Dermis blood vessel endothelial cell (primary cell): ENCODE results near the gene CD200R1. TPM values are rescaled to one million over a fixed set of nuclear protein-coding genes. Genes with fewer than 3 reads are reported as not detected.

Source experiments
- DNase-seq: peaks from one replicate; pipeline ENCODE4 v3.0.0; 2010
- total RNA-seq: library from RNA; depleted of rRNA; stranded (reverse); fragments of >200 nt; gene quantifications from 2 replicates; pipeline ENCODE4 v1.2.3, GENCODE V29; 2014

Gene CD200R1
- total RNA-seq: not detected in 2 replicates

GRCh38 chr3:112974894-112975293 is at the start of gene CD200R1:
TSS of gene CD200R1 (minus strand) at chr3:112975103. CDS start at chr3:112974857, 246 bp downstream.
- peak; percentile 13 for DNase-seq

GRCh38 chr3:113021471-113021870 is 46.6 kb upstream of the CD200R1 start:
- no peak for DNase-seq

GRCh38 chr3:113019182-113020137 is 44.6 kb upstream of the CD200R1 start:
- DNase-seq: peak; percentile 91

GRCh38 chr3:113018536-113019181 is 43.8 kb upstream of the CD200R1 start:
- DNase-seq: peak; percentile 36

GRCh38 chr3:113013593-113013992 is 38.7 kb upstream of the CD200R1 start:
- DNase-seq: no peak

- no peak for DNase-seq
These were observed 33.2 kb upstream of the CD200R1 start for GRCh38 chr3:113008117-113008516.

GRCh38 chr3:113006359-113007056 is 31.6 kb upstream of the CD200R1 start:
- DNase-seq: no peak

GRCh38 chr3:113005611-113006010 is 30.7 kb upstream of the CD200R1 start:
- no peak for DNase-seq

- no peak for DNase-seq
These were observed 27.8 kb upstream of the CD200R1 start for GRCh38 chr3:113002679-113003078.

GRCh38 chr3:113002037-113002436 is 27.1 kb upstream of the CD200R1 start:
- no peak for DNase-seq

- DNase-seq: peak; percentile 52
These were observed 25.8 kb upstream of the CD200R1 start for GRCh38 chr3:113000691-113001090.

- no peak for DNase-seq
These were observed 20.9 kb upstream of the CD200R1 start for GRCh38 chr3:112995800-112996199.

- DNase-seq: peak; percentile 92
These were observed 16.0 kb upstream of the CD200R1 start, which contains the start of gene GTPBP8 for GRCh38 chr3:112990672-112991602. TSS of gene GTPBP8 (plus strand) at chr3:112990984. CDS start at chr3:112991000, 16 bp downstream.

- no peak for DNase-seq
These were observed 12.9 kb upstream of the CD200R1 start for GRCh38 chr3:112987710-112988334.

GRCh38 chr3:112984485-112984884 is 9.6 kb upstream of the CD200R1 start:
- DNase-seq: peak; percentile 49

GRCh38 chr3:112982710-112983109 is 7.8 kb upstream of the CD200R1 start:
- no peak for DNase-seq

GRCh38 chr3:112980080-112980479 is 5.2 kb upstream of the CD200R1 start:
- no peak for DNase-seq

- DNase-seq: peak; percentile 59
These were observed 4.4 kb upstream of the CD200R1 start for GRCh38 chr3:112979244-112979832.

- no peak for DNase-seq
These were observed 2.0 kb upstream of the CD200R1 start for GRCh38 chr3:112976953-112977352.

GRCh38 chr3:112976001-112976400 is 1.1 kb upstream of the CD200R1 start:
- no peak for DNase-seq

GRCh38 chr3:112974178-112974517 is 755 bp downstream of the CD200R1 start:
- DNase-seq: no peak
